Hepatocyte (in vitro differentiated cells): ENCODE data around the gene SLC9C2. TPM values are rescaled to one million over a fixed set of nuclear protein-coding genes. Genes with fewer than 3 reads are reported as not detected.
"Not testable (repeated sequence)": the region's sequence is repeated elsewhere in the genome, so short reads cannot be mapped to it uniquely, and the experiment has no call there.

Source experiments
- DNase-seq: peaks from one replicate; pipeline ENCODE4 v3.0.0-alpha.2; 2016; ENCODE audit warnings: low spot score
- H2AFZ ChIP-seq: fragments of 200-600 bp; sonication (generic); 2 replicates; pipeline ENCODE4 v1.6.0; 2016; ENCODE audit warnings: antibody characterized with exemption, mild to moderate bottlenecking
- H3K27ac ChIP-seq: fragments of 200-600 bp; sonication (generic); 2 replicates; pipeline ENCODE4 v1.5.1; 2016; ENCODE audit warnings: mild to moderate bottlenecking
- H3K27me3 ChIP-seq: fragments of 200-600 bp; sonication (generic); 2 replicates; pipeline ENCODE4 v1.6.1; 2016
- H3K36me3 ChIP-seq: fragments of 200-600 bp; sonication (generic); replicated peaks from 2 replicates; pipeline ENCODE4 v1.5.1; 2016; ENCODE audit warnings: low read depth; ENCODE audit not compliant: insufficient read depth
- H3K4me1 ChIP-seq: fragments of 200-600 bp; sonication (generic); 2 replicates; pipeline ENCODE4 v1.5.1; 2016; ENCODE audit warnings: mild to moderate bottlenecking, moderate library complexity; ENCODE audit not compliant: insufficient read depth
- H3K4me2 ChIP-seq: fragments of 200-600 bp; sonication (generic); 2 replicates; pipeline ENCODE4 v1.6.0; 2016
- H3K4me3 ChIP-seq: fragments of 200-600 bp; sonication (generic); 2 replicates; pipeline ENCODE4 v1.5.1; 2016; ENCODE audit warnings: mild to moderate bottlenecking
- H3K79me2 ChIP-seq: fragments of 200-600 bp; sonication (generic); 2 replicates; pipeline ENCODE4 v1.6.0; 2017; ENCODE audit warnings: mild to moderate bottlenecking
- H3K9me2 ChIP-seq: fragments of 200-600 bp; sonication (generic); replicated peaks from 2 replicates; pipeline ENCODE4 v1.6.0; 2017; ENCODE audit warnings: mild to moderate bottlenecking; ENCODE audit not compliant: insufficient read depth
- H3K9me3 ChIP-seq: fragments of 200-600 bp; sonication (generic); 2 replicates; pipeline ENCODE4 v1.5.1; 2016; ENCODE audit warnings: low read depth, mild to moderate bottlenecking
- H4K20me1 ChIP-seq: fragments of 200-600 bp; sonication (generic); 2 replicates; pipeline ENCODE4 v1.6.0; 2016; ENCODE audit warnings: mild to moderate bottlenecking; ENCODE audit not compliant: insufficient read depth, poor library complexity, severe bottlenecking
- EZH2 ChIP-seq: fragments of 200-600 bp; sonication (generic); IDR thresholded peaks from 2 replicates; pipeline ENCODE4 v1.6.1; 2016; ENCODE audit warnings: antibody characterized with exemption, mild to moderate bottlenecking, borderline replicate concordance
- EZH2phosphoT487 ChIP-seq: fragments of 200-600 bp; sonication (generic); IDR thresholded peaks from one replicate; pipeline ENCODE4 v1.6.1; 2018; ENCODE audit warnings: antibody characterized with exemption, mild to moderate bottlenecking, low read depth, moderate library complexity; ENCODE audit not compliant: unreplicated experiment, severe bottlenecking
- WGBS: methylation state at CpG from one replicate; pipeline ENCODE4 v1.1.6; 2016; ENCODE audit warnings: low lambda C conversion rate; ENCODE audit errors: missing lambda C conversion rate; 5-methylcytosine and 5-hydroxymethylcytosine counted together
- polyA plus RNA-seq: library from polyadenylated mRNA; unstranded; fragments of >200 nt; fragmentation: Nextera tagmentation; extraction: Ambion mirVana; gene quantifications from 2 replicates; pipeline ENCODE4 v1.2.1, GENCODE V29; 2016
- total RNA-seq: library from RNA; depleted of rRNA; stranded (reverse); fragments of >200 nt; gene quantifications from 2 replicates; pipeline ENCODE4 v1.2.3, GENCODE V29; 2014
- TF ChIP-seq, protein P1 (sequence below): fragments of 200-600 bp; sonication (generic); IDR thresholded peaks from 2 replicates; pipeline ENCODE4 v1.5.1; 2016; ENCODE audit warnings: antibody characterized with exemption, mild to moderate bottlenecking; ENCODE audit not compliant: poor library complexity

Gene SLC9C2
- total and polyA plus RNA-seq, 2 experiments from 2014 or later, result 0.77 to 1.1 TPM

DNA sequence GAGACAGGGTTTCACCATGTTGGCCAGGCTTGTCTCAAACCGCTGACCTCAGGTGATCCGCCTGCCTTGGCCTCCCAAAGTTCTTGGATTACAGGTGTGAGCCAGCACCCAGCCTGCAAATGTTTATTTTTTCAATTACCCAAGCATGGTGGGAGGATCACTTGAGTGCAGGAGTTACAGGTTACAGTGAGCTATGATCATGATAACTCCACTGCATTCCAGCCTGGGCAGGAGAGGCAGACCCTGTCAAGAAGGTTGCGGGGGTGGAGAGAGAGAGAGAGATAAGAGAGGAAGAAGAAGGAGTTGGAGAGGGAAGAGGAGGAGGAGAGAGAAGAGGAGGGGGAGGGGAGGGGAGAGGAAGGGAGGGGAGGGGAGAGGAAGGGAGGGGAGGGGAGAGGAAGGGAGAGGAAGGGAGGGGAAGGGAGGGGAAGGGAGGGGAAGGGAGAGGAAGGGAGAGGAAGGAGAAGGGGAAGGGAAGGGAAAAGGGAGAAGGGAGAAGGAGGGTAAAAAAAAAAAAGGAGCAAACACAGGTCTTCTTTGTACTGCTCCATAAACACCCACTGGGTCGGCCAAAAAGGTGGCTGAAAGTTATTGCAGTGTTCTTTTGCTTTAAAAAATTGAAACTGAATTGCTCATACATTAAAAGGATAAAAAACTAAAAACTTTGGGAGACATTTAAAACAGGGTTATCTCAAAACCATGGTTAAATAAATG is 5.8 kb upstream of the SLC9C2 start:
- H3K9me3 ChIP-seq, result no peaks in the 10 kb centered on the region
- DNase-seq, result no peak
- TF ChIP-seq, protein P1, sequence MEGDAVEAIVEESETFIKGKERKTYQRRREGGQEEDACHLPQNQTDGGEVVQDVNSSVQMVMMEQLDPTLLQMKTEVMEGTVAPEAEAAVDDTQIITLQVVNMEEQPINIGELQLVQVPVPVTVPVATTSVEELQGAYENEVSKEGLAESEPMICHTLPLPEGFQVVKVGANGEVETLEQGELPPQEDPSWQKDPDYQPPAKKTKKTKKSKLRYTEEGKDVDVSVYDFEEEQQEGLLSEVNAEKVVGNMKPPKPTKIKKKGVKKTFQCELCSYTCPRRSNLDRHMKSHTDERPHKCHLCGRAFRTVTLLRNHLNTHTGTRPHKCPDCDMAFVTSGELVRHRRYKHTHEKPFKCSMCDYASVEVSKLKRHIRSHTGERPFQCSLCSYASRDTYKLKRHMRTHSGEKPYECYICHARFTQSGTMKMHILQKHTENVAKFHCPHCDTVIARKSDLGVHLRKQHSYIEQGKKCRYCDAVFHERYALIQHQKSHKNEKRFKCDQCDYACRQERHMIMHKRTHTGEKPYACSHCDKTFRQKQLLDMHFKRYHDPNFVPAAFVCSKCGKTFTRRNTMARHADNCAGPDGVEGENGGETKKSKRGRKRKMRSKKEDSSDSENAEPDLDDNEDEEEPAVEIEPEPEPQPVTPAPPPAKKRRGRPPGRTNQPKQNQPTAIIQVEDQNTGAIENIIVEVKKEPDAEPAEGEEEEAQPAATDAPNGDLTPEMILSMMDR, result no peak
- TF ChIP-seq EZH2phosphoT487 (no peak), EZH2 (no peak)
- no peaks in the 10 kb centered on the region for H3K36me3 ChIP-seq
- H4K20me1 ChIP-seq, result no peaks in the 10 kb centered on the region
- no peaks in the 10 kb centered on the region for H3K27me3 ChIP-seq
- H2AFZ ChIP-seq, result no peak overlapping the region
- H3K27ac ChIP-seq, result no peak overlapping the region
- WGBS, result 92% methylated on average over 4 of the region's 4 CpGs
- H3K9me2 ChIP-seq, result no peaks in the 10 kb centered on the region
- H3K4me3 ChIP-seq, result no peak overlapping the region
- H3K4me1 ChIP-seq, result no peaks in the 10 kb centered on the region
- H3K4me2 ChIP-seq, result no peak overlapping the region
- no peaks in the 10 kb centered on the region for H3K79me2 ChIP-seq

DNA sequence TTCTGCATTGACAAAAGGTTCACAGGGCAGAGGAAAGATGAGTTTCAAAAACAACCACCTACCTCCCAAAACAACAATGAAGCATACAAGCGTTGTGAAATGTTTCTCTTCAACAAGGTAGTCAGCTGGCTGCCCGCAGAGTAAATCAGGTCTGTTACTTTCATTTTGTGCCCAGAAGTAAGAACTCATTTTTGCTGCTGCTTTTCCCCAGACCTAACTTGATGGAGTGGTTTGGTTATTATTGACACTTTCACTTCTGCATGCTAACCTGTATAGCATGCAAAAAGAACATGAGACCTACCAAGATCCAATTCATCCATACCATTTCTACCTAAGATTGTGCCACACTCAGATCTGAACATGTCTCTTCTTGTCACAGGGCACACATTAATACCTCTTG is 1.3 kb downstream of the SLC9C2 start:
- no peak overlapping the region for H3K4me3 ChIP-seq
- H4K20me1 ChIP-seq, result no peaks in the 10 kb centered on the region
- H3K36me3 ChIP-seq, result no peaks in the 10 kb centered on the region
- 95% methylated on average over 2 of the region's 2 CpGs for WGBS
- no peaks in the 10 kb centered on the region for H3K27me3 ChIP-seq
- DNase-seq, result no peak
- H3K9me2 ChIP-seq, result no peaks in the 10 kb centered on the region
- H3K79me2 ChIP-seq, result no peaks in the 10 kb centered on the region
- no peaks in the 10 kb centered on the region for H3K4me1 ChIP-seq
- no peak overlapping the region for H2AFZ ChIP-seq
- H3K9me3 ChIP-seq, result no peaks in the 10 kb centered on the region
- TF ChIP-seq EZH2phosphoT487 (no peak), EZH2 (no peak)
- TF ChIP-seq, protein P1, result no peak
- H3K27ac ChIP-seq, result no peak overlapping the region
- H3K4me2 ChIP-seq, result no peak overlapping the region

DNA sequence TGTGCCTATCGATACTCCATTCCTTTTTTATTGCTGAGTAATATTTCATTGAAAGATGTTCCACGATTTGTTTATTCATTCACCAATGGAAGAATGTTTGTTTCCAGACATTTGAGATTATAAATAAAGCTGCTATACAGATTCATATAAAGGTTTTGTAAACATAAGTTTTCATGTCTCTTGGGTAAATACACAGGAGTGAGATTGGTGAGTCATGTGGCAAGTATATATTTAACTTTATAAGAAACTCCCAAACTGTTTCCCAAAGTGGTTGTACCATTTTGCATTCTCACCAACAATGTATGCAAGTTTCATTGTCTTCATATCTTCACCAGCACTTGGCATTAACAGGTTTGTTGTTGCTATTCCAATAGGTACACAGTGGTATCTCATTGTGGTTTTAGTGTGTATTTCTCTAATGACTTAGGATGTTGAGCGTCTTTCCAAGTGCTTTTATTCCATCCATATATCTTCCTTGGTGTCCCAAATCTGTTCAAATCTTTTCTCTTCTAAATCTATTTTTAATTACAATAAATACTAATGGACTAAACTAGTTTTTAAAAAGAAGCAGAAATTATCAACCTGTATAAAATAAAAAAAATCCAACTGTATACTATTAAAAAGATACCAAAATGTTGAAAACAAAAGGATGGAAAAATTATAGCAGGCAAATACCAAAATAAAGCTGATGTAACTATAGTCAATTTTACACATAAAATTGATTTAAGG is 6.6 kb downstream of the SLC9C2 start:
- no peaks in the 10 kb centered on the region for H3K27me3 ChIP-seq

DNA sequence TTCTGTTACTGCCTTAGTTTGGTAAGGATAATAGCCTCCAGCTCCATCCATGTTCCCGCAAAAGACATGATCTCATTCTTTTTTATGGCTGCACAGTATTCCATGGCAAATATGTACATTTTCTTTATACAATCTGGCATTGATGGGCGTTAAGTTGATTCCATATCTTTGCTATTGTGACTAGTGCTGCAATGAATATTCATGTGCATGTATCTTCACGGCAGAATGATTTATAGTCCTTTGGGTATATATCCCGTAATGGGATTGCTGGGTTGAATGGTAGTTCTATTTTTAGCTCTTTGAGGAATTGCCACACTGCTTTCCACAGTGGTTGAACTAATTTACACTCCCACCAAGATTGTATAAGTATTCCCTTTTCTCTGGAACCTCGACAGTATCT is 11.7 kb downstream of the SLC9C2 start:
- not testable (repeated sequence) for H3K4me1 ChIP-seq, H4K20me1 ChIP-seq, H3K27me3 ChIP-seq, H3K9me2 ChIP-seq, H3K4me3 ChIP-seq, H3K36me3 ChIP-seq, H2AFZ ChIP-seq, H3K27ac ChIP-seq, H3K9me3 ChIP-seq, DNase-seq, H3K4me2 ChIP-seq, H3K79me2 ChIP-seq
- WGBS, result 89% methylated on average over 5 of the region's 5 CpGs

More for the DNA sequence above, 6.6 kb downstream of the SLC9C2 start:
- Histone ChIP-seq H3K4me2 (no peak overlapping the region), H3K4me3 (no peak overlapping the region), H3K9me3 (no peaks in the 10 kb centered on the region), H4K20me1 (no peaks in the 10 kb centered on the region), H3K4me1 (no peaks in the 10 kb centered on the region), H3K36me3 (no peaks in the 10 kb centered on the region), H3K27ac (no peak overlapping the region), H3K9me2 (no peaks in the 10 kb centered on the region), H3K79me2 (no peaks in the 10 kb centered on the region), H2AFZ (no peak overlapping the region)
- DNase-seq, result no peak
- 92% methylated on average over 3 of the region's 3 CpGs for WGBS
- TF ChIP-seq EZH2phosphoT487 (no peak), EZH2 (no peak)
- TF ChIP-seq, protein P1, result no peak
